ENCODE data around the gene GRK6. TPM values are rescaled to one million over a fixed set of nuclear protein-coding genes. Genes with fewer than 3 reads are reported as not detected.

Gene GRK6
- total RNA-seq, 1 experiment from 2014 or later = 75.2 TPM

DNA sequence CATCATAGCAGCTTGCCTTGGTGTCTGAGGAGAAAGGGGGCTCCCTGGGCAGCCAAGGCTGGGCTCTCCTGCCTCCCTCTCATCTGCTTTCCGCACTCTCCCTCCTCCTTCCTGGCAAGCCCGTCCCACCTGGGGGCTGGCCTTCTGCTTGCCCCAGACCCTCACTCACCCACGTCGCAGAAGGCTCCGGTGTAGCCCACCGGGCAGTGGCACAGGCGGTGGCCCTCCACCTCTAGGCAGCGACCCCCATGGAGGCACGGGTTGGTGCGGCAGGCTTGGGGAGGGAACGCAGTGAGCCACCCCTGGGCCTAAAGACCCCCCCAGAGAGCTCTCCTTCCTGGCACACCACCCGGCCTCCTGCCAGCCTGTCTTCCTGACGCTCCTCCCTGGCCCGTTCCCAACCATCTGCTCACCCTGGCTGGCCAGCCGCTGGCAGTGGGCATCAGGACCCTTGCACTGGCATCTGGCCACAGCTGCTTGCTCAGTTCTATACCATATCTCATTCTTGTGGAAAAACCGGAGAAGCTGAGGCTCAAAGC, 21.8 kb upstream of the GRK6 start:
- DNase-seq = no peak
- Histone ChIP-seq H3K18ac (ENCODE audit: insufficient read length, low read depth, low read length) (no peak overlapping the region), H3T11ph (ENCODE audit: low read length) (no peak overlapping the region), H4K91ac (ENCODE audit: insufficient read length, low read depth, low read length) (no peak overlapping the region), H4K8ac (replicated peaks; ENCODE audit: insufficient read length, low read depth, low read length) (no peak overlapping the region), H2BK120ac (ENCODE audit: low read depth, low read length, poor library complexity, severe bottlenecking) (no peak overlapping the region), H3K4ac (ENCODE audit: low read depth, low read length) (no peak overlapping the region), H2BK20ac (ENCODE audit: low read depth, low read length, poor library complexity, severe bottlenecking) (no peak overlapping the region), H2AK5ac (ENCODE audit: insufficient read length, low read length) (no peak overlapping the region), H4K5ac (ENCODE audit: insufficient read length, low read depth, low read length) (no peak overlapping the region), H3K27ac (ENCODE audit: insufficient read length, low read depth, low read length) (no peak overlapping the region), H2AFZ (ENCODE audit: low read length) (no peak overlapping the region), H3K4me2 (ENCODE audit: insufficient read depth, insufficient read length, low read length) (peak overlapping the region; percentile 60), H2BK5ac (ENCODE audit: insufficient read length, low read length) (no peak overlapping the region), H3K56ac (ENCODE audit: insufficient read length, low read depth, low read length) (no peak overlapping the region), H4K20me1 (ENCODE audit: control insufficient read depth, insufficient read depth, insufficient read length) (no peaks in the 10 kb centered on the region), H3K27me3 (ENCODE audit: insufficient read depth, low read length) (peaks cover 12% of the 10 kb centered on the region; the same call in 1 of the 2 replicates), H3K9ac (ENCODE audit: extremely low read depth, insufficient read length, low read length) (no peak overlapping the region), H3K9me3 (ENCODE audit: control insufficient read depth, low read depth, low read length) (no peaks in the 10 kb centered on the region), H2BK15ac (ENCODE audit: low read depth, low read length) (no peak overlapping the region), H3K79me1 (ENCODE audit: insufficient read depth, low read depth, low read length, poor library complexity, severe bottlenecking) (no peaks in the 10 kb centered on the region), H3K23ac (ENCODE audit: insufficient read length, low read depth, low read length) (no peak overlapping the region), H2BK12ac (ENCODE audit: insufficient read length, low read depth, low read length) (no peak overlapping the region), H3K23me2 (ENCODE audit: insufficient read length, low read depth, low read length, poor library complexity, severe bottlenecking) (peaks cover 23% of the 10 kb centered on the region), H3K79me2 (ENCODE audit: insufficient read depth, low read length) (no peaks in the 10 kb centered on the region), H3K14ac (ENCODE audit: insufficient read depth, low read length) (peak overlapping the region; percentile 4; the same call in 1 of the 2 replicates), H3K4me1 (ENCODE audit: insufficient read depth, low read length) (no peaks in the 10 kb centered on the region)
- Mint-ChIP-seq H3K27ac (no peak overlapping the region), H3K4me1 (peaks cover 10 to 11% of the 10 kb centered on the region in 2 experiments), H3K9me3 (peaks cover 0 to 2% of the 10 kb centered on the region in 2 experiments; a peak in 2 of 5 replicates), H3K36me3 (ENCODE audit: insufficient read depth in 1 of 3, low read depth in 3 of 3) (no peaks in the 10 kb centered on the region), H3K27me3 (ENCODE audit: low read depth) (peaks cover 88% of the 10 kb centered on the region), H3K4me3 (peak overlapping the region; percentile 33 to 74)
- TF ChIP-seq CTCF (conservative IDR thresholded peaks at IDR 0.05) = no peak
- WGBS (ENCODE audit: extremely low coverage, insufficient read length, low lambda C conversion rate) = no CpG with 5 or more reads among the region's 16 CpGs
